DMS 273 (cell line): Measurements from ENCODE around the gene GPC1.

ENCODE experiments used
- DNase-seq: peaks from one replicate; lab custom pipeline; 2025; ENCODE audit not compliant: unreplicated experiment; lab: John Stamatoyannopoulos, UW

The GPC1 gene

GRCh38 chr2:240442891-240443715, 7.6 kb downstream of the GPC1 start:
- no peak for DNase-seq

DNA sequence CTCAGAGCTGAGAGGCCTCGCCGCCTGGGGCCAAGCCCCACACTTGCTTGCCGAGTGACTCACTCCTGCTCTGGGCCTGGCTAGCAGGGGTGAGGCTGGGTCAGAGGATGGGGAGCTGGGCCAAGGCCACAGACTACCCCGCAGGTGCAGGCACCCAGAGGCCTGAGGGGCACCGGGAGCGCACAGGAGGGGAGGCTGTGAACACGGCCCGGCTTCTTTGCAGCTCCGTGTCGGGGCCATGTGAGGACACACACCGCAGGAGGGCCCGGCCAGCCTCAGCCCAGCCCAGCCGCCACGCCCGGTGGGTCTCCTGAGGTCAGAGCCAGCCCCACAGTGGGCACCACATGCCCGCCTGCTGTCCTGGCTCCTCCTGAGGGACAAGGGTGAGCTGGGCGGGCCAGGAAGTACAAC, 8.4 kb downstream of the GPC1 start:
- no peak for DNase-seq

DNA sequence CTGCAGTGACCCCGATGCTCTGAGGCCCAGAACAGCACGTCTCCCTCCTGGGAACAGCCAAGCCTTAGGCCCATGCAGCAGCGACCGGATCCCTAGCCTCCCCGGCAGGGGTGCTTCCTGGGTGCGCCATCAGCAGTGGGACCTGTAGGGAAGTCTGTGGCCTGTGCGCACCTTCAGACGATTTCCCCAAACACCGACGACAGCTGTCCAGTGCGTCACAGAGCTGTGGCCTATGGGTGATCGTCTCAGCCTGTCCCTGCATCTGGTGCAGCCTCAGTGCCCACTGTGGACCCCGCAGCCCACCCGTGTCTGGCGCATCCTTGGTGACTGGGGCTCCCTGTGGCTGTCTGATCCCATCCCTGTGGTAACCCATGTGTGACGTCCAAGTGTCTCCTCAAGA, 9.0 kb downstream of the GPC1 start:
- DNase-seq: no peak

GRCh38 chr2:240445961-240446663, 10.6 kb downstream of the GPC1 start:
- DNase-seq: no peak

- no peak for DNase-seq
Observed at GRCh38 chr2:240446664-240447175, 11.3 kb downstream of the GPC1 start.

GRCh38 chr2:240447331-240447730, 11.9 kb downstream of the GPC1 start:
- DNase-seq: no peak

GRCh38 chr2:240447934-240448333, 12.5 kb downstream of the GPC1 start:
- DNase-seq: no peak

- no peak for DNase-seq
Observed at GRCh38 chr2:240448387-240449274, 13.2 kb downstream of the GPC1 start.

DNA sequence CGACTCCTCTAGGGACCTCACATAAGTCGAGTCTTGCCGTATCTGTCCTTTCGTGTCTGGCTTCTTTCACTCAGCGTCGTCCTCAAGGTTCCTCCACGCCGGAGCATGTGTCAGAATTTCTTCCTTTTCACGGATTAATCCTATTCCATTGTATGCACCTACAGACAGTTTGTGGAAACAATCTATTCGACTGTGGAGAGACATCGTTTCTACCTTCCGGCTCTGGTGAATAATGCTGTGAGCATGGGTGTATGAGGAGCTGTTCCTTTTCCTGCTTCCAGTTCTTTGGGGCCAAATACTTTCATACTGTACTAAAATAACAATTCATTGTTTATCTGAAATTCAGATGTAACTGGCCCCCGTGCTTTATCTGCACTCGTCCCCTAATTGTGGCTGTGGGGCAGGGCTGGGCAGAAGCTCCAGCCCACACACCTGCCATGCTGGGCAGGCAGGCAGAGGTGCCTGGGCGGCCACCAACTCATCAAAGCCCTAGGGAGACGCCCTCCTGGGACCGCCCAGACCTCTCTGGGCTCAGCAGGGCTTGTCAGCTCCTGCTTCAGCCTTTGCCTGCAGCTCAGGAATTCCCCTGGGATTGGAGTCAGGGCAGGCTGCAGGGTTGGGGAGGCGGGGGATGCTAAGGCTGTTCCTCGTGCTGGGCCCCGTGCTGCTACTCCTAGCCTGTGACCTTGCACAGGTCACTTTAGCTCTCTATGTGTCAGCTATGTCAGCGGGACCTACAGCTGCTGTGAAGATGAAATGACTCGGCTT, 14.5 kb downstream of the GPC1 start:
- DNase-seq: peak; percentile 44

DNA sequence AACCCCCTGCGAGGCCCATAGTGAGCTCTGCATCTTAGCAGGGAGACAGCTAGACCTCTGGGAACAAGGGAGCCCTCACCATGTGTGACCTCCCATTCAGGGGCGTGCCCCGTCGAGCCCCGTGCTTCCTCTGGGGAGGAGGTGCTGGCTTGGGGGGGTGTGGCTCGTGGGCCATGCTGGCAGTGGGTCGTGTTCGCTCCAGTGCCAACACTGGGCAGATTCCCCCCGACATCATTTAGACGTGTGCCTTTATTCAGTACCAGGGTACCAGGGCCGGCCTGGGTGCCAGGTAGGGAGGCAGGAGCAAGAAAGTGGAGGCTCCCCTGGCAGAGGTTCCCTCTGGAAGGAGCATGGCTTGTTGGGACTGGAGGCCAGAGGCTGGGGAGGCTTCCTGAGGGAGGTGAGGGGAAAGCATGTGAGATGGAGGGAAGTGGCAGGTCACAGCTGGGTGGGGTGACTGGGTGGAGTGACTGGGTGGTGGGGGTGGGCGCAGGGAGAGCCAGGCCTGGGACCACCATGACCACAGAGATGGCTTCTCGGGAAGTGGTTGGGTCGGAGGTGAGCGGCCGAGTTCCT, 15.2 kb downstream of the GPC1 start:
- no peak for DNase-seq

DNA sequence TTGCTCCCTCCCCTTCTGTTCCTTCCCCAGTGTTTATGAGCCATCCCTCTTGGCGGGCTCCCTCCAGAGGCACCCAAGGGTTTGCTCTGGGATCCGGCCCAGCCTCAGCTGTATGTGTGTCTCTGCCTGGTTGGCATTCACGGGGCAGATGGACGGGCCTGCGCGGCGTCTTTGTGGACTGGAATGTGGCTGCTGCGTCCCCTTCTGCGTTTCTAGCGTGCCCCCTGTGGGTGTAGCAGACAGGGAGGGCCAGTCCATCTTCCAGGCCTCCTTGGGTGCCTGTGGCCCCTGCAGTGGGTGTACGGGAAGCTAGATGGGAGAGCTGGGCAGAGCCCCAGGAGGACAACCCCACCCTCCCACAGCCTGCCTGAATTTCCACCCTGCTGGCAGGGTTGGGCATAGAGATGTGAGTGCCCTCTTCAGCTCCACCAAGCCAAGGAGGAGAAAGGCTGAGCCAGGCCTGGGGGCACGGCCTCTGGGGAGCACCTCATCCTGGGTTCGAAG, 15.7 kb downstream of the GPC1 start:
- DNase-seq: peak; percentile 33

GRCh38 chr2:240451791-240452461, 16.5 kb downstream of the GPC1 start:
- DNase-seq: no peak

GRCh38 chr2:240452462-240453256, 17.2 kb downstream of the GPC1 start:
- peak; percentile 80 for DNase-seq

GRCh38 chr2:240453461-240454105, 18.1 kb downstream of the GPC1 start:
- DNase-seq: no peak

DNA sequence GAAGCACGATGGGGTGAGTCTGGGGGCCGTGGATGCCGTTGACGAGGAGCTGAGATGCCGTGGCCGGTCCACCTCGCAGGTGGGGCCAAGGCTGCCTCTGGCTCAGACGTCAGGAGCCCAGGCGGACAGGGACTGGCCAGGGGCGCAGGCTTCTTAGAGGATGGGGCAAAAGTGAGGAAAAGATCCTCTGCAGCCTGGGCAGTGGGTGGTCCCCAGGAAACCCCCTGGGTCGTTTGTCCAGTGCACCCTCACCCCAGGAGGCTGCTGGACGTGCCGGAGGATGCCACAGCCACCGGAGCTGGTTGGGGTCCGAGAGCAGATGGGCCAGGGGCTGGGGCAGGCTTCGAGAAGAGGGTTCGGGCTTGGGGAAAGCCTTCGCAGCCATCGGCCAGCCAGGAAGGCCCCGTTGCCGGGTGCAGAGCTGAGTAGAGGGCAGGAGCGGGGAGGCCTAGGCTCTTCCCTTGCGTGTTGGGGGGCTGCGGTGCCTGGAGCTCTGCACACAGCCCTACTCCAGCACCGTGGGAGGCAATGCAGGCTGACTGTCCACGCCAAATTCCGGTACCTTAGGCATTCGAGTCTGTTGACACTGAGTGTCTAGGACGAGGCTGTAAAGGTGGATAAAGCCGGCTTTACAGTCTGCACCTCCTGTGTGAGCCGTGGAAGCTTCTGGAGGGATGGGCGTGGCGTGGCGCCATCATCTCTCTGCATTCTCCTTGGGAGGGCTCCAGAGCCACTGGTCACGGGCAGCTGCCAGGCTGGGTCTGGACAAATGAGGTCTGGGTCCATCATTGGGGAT, 18.8 kb downstream of the GPC1 start:
- DNase-seq: no peak

DNA sequence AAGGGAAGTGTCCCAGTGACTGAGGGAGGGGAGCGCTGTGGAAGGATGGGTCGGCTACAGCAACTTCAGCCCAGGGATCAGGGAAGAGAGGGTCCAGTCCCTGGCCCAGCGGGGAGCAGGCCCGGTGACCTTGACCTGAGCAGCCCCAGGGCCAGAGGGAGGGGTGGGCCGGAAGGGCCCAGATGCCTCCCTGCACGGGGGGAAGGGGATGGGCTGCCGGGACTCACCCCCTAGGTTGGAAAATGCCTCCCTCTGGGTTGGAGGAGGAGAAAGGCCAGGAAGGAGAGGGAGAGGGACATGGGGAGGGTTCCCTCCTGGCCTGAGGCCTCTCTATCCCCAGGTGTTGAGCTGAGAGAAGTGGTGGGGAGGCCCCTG, 19.8 kb downstream of the GPC1 start:
- no peak for DNase-seq
